PC-9 (cell line): ENCODE measurements around the gene HHATL.

Experiments
- EZH2 ChIP-seq: fragments of 200-600 bp; sonication (generic); IDR thresholded peaks from 2 replicates; pipeline ENCODE4 v1.8.0; 2017; ENCODE audit warnings: antibody characterized with exemption, low read depth
- TF ChIP-seq, protein P1 (sequence below): fragments of 200-600 bp; sonication (generic); conservative IDR thresholded peaks from 2 replicates; pipeline ENCODE4 v1.6.1; 2017; ENCODE audit warnings: mixed run types, antibody characterized with exemption, mild to moderate bottlenecking, moderate library complexity

- TF ChIP-seq, protein P1, sequence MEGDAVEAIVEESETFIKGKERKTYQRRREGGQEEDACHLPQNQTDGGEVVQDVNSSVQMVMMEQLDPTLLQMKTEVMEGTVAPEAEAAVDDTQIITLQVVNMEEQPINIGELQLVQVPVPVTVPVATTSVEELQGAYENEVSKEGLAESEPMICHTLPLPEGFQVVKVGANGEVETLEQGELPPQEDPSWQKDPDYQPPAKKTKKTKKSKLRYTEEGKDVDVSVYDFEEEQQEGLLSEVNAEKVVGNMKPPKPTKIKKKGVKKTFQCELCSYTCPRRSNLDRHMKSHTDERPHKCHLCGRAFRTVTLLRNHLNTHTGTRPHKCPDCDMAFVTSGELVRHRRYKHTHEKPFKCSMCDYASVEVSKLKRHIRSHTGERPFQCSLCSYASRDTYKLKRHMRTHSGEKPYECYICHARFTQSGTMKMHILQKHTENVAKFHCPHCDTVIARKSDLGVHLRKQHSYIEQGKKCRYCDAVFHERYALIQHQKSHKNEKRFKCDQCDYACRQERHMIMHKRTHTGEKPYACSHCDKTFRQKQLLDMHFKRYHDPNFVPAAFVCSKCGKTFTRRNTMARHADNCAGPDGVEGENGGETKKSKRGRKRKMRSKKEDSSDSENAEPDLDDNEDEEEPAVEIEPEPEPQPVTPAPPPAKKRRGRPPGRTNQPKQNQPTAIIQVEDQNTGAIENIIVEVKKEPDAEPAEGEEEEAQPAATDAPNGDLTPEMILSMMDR = no peak
- no peak for TF ChIP-seq EZH2
These were observed at the start of gene HHATL for GRCh38 chr3:42702066-42702951.
